Prostate gland (tissue), 2 donors: ENCODE data around the gene IRS2. TPM values are rescaled to one million over a fixed set of nuclear protein-coding genes. Genes with fewer than 3 reads are reported as not detected.

Experiments
- DNase-seq: peaks from one replicate; pipeline ENCODE4 v3.0.0-alpha.2; 2019; ENCODE audit warnings: low spot score
- H3K27ac ChIP-seq, 2 donors: fragments of 200-600 bp; sonication (generic); 2 replicates each; pipeline ENCODE4 v1.5.1; 2017 to 2019
- H3K27me3 ChIP-seq: fragments of 200-600 bp; sonication (generic); replicated peaks from 2 replicates; pipeline ENCODE4 v1.5.1; 2019; ENCODE audit not compliant: insufficient read depth
- H3K36me3 ChIP-seq, 2 donors: fragments of 200-600 bp; sonication (generic); 1 replicate in 1 of 2; 2 replicates in 1 of 2; pipeline versions ENCODE4 v1.5.1 to v1.8.1; 2017 to 2019
- H3K4me1 ChIP-seq: fragments of 200-600 bp; sonication (generic); replicated peaks from 2 replicates; pipeline ENCODE4 v1.5.1; 2019
- H3K4me3 ChIP-seq, 2 donors: fragments of 200-600 bp; sonication (generic); 2 replicates each; pipeline ENCODE4 v1.5.1; 2017 to 2019
- H3K9me3 ChIP-seq: fragments of 200-600 bp; sonication (generic); 2 replicates; pipeline ENCODE4 v1.5.1; 2017
- POLR2A ChIP-seq: fragments of 450-650 bp; IDR thresholded peaks from one replicate; pipeline ENCODE4 v1.6.1; 2016; ENCODE audit warnings: antibody characterized with exemption, mild to moderate bottlenecking
- POLR2AphosphoS5 ChIP-seq: sonication (generic); formaldehyde crosslinking; IDR thresholded peaks from one replicate; pipeline ENCODE4 v1.6.1; 2017; ENCODE audit warnings: antibody characterized with exemption
- WGBS: methylation state at CpG from one replicate; pipeline ENCODE4 v1.1.5; 2018; 5-methylcytosine and 5-hydroxymethylcytosine counted together
- intact Hi-C: fragments of 100-400 bp; cut with DNase I; formaldehyde crosslinking; loops from one replicate; pipeline ENCODE4 v1.14.2; 2022
- total RNA-seq, 2 donors: library from RNA; depleted of rRNA; stranded (reverse); fragments of >200 nt; gene quantifications; one replicate each; pipeline ENCODE4 v1.1.0, GENCODE V29; 2016
- TF ChIP-seq, protein P1 (sequence below), 4 experiments: fragments of 200-600 bp in 2 of 4; fragments of 450-650 bp in 2 of 4; sonication (generic) in 2 of 4; IDR thresholded peaks; 1 replicate in 3 of 4; 2 replicates in 1 of 4; pipeline ENCODE4 v1.5.1; 2016 to 2019; ENCODE audit warnings: antibody characterized with exemption in 4 of 4, mild to moderate bottlenecking in 2 of 4, moderate library complexity in 2 of 4

The IRS2 gene
- total RNA-seq, 2 donors from 2014 or later, result 43.5 to 54.8 TPM

DNA sequence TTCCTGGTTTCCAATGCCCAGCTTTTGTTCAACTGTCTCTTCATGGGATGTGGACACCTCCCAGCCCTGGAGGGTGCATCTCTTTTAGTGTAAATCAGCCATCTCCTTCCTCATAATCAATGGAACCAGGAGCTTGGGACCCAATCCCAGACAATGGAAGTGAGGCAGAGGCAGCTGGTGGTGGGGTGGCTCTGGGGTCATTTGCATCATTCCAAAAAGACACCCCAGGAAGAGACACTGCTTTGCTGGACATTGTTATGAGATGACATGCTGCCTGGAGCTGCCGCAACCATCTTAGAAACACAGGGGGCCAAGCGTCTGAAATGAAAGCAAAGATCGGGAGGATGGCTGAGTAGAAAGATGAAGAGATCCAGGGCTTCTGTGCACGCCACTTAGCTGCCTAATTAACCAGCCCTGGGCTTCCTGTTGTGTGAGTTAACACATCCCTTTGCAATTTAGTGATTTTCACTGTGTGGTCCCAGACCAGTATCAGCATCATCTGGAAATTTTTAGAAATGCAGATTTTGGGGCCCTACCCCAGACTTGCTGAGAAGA is 36.1 kb downstream of the IRS2 start:
- no peaks in the 10 kb centered on the region for H3K27me3 ChIP-seq
- TF ChIP-seq POLR2A, result no peak
- H3K4me3 ChIP-seq, result no peak overlapping the region
- no peak overlapping the region for H3K27ac ChIP-seq
- H3K9me3 ChIP-seq, result no peaks in the 10 kb centered on the region
- no peaks in the 10 kb centered on the region for H3K36me3 ChIP-seq
- 98% methylated on average over 4 of the region's 4 CpGs for WGBS
- DNase-seq, result no peak
- intact Hi-C loops, result no loop called here
- no peaks in the 10 kb centered on the region for H3K4me1 ChIP-seq

DNA sequence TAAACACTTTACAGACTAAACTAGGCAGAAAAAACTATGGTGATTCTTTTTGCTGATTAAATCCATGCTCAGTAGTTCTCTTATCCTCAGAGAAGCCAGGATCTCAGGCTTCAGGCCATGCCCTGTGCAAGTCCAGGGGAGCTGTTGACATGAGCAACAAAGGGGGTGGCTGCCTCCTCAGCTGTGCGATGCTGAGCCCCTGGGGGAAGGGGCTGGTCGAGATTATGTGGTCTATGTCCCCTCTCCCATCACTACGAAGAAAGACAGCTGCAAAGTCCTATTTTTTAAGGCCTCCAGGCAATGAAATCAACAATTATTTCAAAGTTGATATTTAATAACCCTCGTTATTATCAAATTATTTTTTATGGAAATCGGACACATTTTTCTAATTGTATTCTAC is 37.0 kb downstream of the IRS2 start:
- intact Hi-C loops, result no loop called here
- no peaks in the 10 kb centered on the region for H3K9me3 ChIP-seq
- no peaks in the 10 kb centered on the region for H3K36me3 ChIP-seq
- H3K27me3 ChIP-seq, result no peaks in the 10 kb centered on the region
- no peak overlapping the region for H3K4me3 ChIP-seq
- DNase-seq, result no peak
- TF ChIP-seq, protein P1, sequence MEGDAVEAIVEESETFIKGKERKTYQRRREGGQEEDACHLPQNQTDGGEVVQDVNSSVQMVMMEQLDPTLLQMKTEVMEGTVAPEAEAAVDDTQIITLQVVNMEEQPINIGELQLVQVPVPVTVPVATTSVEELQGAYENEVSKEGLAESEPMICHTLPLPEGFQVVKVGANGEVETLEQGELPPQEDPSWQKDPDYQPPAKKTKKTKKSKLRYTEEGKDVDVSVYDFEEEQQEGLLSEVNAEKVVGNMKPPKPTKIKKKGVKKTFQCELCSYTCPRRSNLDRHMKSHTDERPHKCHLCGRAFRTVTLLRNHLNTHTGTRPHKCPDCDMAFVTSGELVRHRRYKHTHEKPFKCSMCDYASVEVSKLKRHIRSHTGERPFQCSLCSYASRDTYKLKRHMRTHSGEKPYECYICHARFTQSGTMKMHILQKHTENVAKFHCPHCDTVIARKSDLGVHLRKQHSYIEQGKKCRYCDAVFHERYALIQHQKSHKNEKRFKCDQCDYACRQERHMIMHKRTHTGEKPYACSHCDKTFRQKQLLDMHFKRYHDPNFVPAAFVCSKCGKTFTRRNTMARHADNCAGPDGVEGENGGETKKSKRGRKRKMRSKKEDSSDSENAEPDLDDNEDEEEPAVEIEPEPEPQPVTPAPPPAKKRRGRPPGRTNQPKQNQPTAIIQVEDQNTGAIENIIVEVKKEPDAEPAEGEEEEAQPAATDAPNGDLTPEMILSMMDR (IDR thresholded peaks at IDR 0.05), result no peak
- TF ChIP-seq POLR2A, result no peak
- TF ChIP-seq POLR2AphosphoS5, result no peak
- no peak overlapping the region for H3K27ac ChIP-seq
- WGBS, result 89% methylated on average over 5 of the region's 5 CpGs
- no peaks in the 10 kb centered on the region for H3K4me1 ChIP-seq

DNA sequence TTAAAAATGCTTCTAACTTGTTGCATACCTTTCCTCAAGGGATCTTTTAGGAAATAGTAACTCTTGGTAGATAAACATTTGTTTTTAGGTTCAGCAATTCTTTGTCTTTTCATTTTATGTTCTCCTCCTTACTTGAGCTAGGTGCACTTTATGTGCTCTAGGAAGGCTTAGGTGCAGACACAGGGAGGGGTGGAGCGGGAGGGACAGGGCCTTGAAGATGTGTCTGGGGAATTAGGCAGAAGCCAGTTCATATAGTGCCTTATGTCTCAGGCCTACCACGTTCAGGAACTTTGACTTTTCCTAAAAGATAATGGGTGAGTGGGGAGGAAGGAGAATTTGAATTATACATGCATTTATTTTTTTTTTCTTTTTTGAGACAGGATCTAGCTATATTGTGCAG is 37.7 kb downstream of the IRS2 start:
- TF ChIP-seq, protein P1 (IDR thresholded peaks at IDR 0.05), result no peak
- TF ChIP-seq POLR2A (no peak), POLR2AphosphoS5 (no peak)
- no peak overlapping the region for H3K4me3 ChIP-seq
- 47% methylated on average over 2 of the region's 2 CpGs for WGBS

DNA sequence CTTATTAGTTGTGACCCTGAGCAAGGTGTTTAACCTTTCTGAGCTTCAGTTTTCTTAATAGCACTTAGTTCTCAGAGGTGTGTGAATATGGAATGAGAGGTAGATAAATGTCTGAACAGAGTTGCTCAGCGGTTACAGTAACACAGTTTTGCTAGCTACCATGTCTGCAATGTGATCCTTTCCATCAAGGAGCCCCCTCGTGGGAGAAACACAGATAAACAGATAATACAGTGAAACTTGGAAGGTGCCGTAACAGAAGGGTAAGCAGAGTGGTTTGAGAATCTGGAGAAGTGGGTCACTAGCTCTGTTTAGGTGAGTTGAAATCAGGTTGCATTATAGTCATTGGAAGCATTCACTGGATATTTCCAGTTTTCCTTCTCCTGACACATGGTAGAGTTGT is 38.9 kb downstream of the IRS2 start:
- no peaks in the 10 kb centered on the region for H3K36me3 ChIP-seq
- H3K9me3 ChIP-seq, result no peaks in the 10 kb centered on the region
- DNase-seq, result no peak
- H3K4me3 ChIP-seq, result no peak overlapping the region
- no peak for TF ChIP-seq POLR2A
- TF ChIP-seq POLR2AphosphoS5, result no peak
- TF ChIP-seq, protein P1 (IDR thresholded peaks at IDR 0.05), result no peak
- intact Hi-C loops, result no loop called here
- no peaks in the 10 kb centered on the region for H3K27me3 ChIP-seq
- H3K27ac ChIP-seq, result no peak overlapping the region
- 73% methylated on average over 3 of the region's 3 CpGs for WGBS
- H3K4me1 ChIP-seq, result no peaks in the 10 kb centered on the region

More for the DNA sequence above, 37.7 kb downstream of the IRS2 start:
- intact Hi-C loops, result no loop called here
- no peak for DNase-seq
- Histone ChIP-seq H3K27me3 (no peaks in the 10 kb centered on the region), H3K4me1 (no peaks in the 10 kb centered on the region), H3K27ac (no peak overlapping the region), H3K9me3 (no peaks in the 10 kb centered on the region), H3K36me3 (no peaks in the 10 kb centered on the region)

DNA sequence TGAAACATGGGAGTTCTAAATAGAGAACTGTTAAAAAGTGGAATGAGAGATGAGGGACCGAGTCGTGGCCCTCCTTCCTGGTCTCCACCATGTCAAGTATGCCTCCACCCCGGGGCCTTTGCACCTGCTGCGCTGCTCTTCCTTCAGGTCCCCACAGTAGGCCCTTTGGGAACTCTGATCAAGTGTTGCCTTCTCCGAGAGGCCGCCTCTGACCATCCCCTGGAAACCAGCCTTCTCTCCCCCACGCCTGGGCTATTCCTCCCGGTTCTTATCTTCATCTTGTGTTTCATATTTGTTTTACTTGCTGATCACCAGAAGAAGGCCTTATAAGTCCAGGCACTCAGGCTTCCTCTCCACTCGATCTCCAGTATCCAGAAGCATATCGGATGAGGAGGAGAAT is 40.0 kb downstream of the IRS2 start:
- Histone ChIP-seq H3K4me1 (no peaks in the 10 kb centered on the region), H3K27me3 (no peaks in the 10 kb centered on the region), H3K4me3 (no peak overlapping the region), H3K36me3 (no peaks in the 10 kb centered on the region), H3K27ac (no peak overlapping the region), H3K9me3 (no peaks in the 10 kb centered on the region)
- WGBS, result 90% methylated on average over 10 of the region's 10 CpGs
- TF ChIP-seq, protein P1 (IDR thresholded peaks at IDR 0.05), result no peak
- TF ChIP-seq POLR2A, result no peak
- no peak for TF ChIP-seq POLR2AphosphoS5
- intact Hi-C loops, result no loop called here
- DNase-seq, result no peak
